HEK293T (cell line): ENCODE measurements around the gene PPP1R13B.

ENCODE experiments used
- ARNT ChIP-seq: fragments of 450-650 bp; IDR thresholded peaks from 2 replicates; pipeline ENCODE4 v1.6.1; 2017; ENCODE audit warnings: mild to moderate bottlenecking
- BHLHE40 ChIP-seq: fragments of 450-650 bp; IDR thresholded peaks from 2 replicates; pipeline ENCODE4 v1.6.1; 2016; ENCODE audit warnings: mild to moderate bottlenecking, moderate library complexity, borderline replicate concordance
- FOXA1 ChIP-seq: fragments of 450-650 bp; IDR thresholded peaks from 2 replicates; pipeline ENCODE4 v1.6.1; 2016; ENCODE audit warnings: mild to moderate bottlenecking
- FOXK2 ChIP-seq: fragments of 450-650 bp; IDR thresholded peaks from 2 replicates; pipeline ENCODE4 v1.6.1; 2016; ENCODE audit warnings: mild to moderate bottlenecking
- FOXM1 ChIP-seq: fragments of 450-650 bp; IDR thresholded peaks from 2 replicates; pipeline ENCODE4 v1.6.1; 2017; ENCODE audit warnings: mild to moderate bottlenecking, borderline replicate concordance
- HDGF ChIP-seq: fragments of 450-650 bp; IDR thresholded peaks from 2 replicates; pipeline ENCODE4 v1.6.1; 2017; ENCODE audit warnings: antibody characterized with exemption, borderline replicate concordance
- L3MBTL2 ChIP-seq: fragments of 450-650 bp; conservative IDR thresholded peaks from 2 replicates; pipeline ENCODE4 v1.6.1; 2016; ENCODE audit warnings: mild to moderate bottlenecking
- SP1 ChIP-seq: fragments of 450-650 bp; IDR thresholded peaks from 2 replicates; pipeline ENCODE4 v1.6.1; 2017
- SUZ12 ChIP-seq: fragments of 450-650 bp; IDR thresholded peaks from 2 replicates; pipeline ENCODE4 v1.6.1; 2016; ENCODE audit warnings: mild to moderate bottlenecking
- TARDBP ChIP-seq: fragments of 450-650 bp; IDR thresholded peaks from 2 replicates; pipeline ENCODE4 v1.6.1; 2016
- ZNF384 ChIP-seq: fragments of 450-650 bp; IDR thresholded peaks from 2 replicates; pipeline ENCODE4 v1.6.1; 2016
- TF ChIP-seq, protein P1 (sequence below): fragments of 450-650 bp; IDR thresholded peaks from 2 replicates; pipeline ENCODE4 v1.6.1; 2016

DNA sequence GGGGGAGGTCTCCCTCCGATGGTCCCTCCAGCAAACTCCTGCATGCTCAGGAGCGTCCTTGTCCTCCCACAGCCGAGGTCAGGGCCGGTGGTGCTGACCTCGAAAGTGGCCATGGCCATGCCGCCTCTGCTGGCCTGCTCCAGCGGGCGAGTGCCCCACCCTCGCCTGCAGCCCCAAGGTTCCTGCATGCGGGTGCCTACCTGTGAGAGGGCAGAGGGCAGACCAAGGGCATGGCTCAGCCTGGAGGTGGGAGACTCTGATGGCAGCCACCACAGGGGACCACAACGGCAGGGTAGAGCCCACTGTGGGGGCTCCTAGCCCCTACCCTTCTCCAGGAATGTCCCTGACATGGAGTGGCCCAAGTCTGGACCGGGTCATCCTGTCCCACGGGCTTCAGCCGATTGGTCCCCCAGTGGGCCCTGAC lies 38.1 kb upstream of the PPP1R13B start:
- TF ChIP-seq ARNT: no peak
- TF ChIP-seq, protein P1, sequence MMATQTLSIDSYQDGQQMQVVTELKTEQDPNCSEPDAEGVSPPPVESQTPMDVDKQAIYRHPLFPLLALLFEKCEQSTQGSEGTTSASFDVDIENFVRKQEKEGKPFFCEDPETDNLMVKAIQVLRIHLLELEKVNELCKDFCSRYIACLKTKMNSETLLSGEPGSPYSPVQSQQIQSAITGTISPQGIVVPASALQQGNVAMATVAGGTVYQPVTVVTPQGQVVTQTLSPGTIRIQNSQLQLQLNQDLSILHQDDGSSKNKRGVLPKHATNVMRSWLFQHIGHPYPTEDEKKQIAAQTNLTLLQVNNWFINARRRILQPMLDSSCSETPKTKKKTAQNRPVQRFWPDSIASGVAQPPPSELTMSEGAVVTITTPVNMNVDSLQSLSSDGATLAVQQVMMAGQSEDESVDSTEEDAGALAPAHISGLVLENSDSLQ: no peak
- TF ChIP-seq L3MBTL2: no peak
- no peak for TF ChIP-seq SUZ12
- no peak for TF ChIP-seq FOXM1
- TF ChIP-seq BHLHE40: no peak
- no peak for TF ChIP-seq TARDBP
- no peak for TF ChIP-seq FOXK2
- TF ChIP-seq SP1: no peak
- no peak for TF ChIP-seq ZNF384
- TF ChIP-seq HDGF: no peak
- TF ChIP-seq FOXA1: no peak
